NCI-H187 (cell line): ENCODE results near the gene NUCB1.
A peak's percentile ranks its signal among the peaks of the same experiment; 100 is the strongest.
"Not testable (repeated sequence)": the region's sequence is repeated elsewhere in the genome, so short reads cannot be mapped to it uniquely, and the experiment has no call there.

Experiments used
- DNase-seq, 2 experiments: peaks; one replicate each; lab custom pipeline; 2025; lab: John Stamatoyannopoulos, UW

The NUCB1 gene

GRCh38 chr19:48874303-48875135 is 25.6 kb upstream of the NUCB1 start:
- DNase-seq = no peak

DNA sequence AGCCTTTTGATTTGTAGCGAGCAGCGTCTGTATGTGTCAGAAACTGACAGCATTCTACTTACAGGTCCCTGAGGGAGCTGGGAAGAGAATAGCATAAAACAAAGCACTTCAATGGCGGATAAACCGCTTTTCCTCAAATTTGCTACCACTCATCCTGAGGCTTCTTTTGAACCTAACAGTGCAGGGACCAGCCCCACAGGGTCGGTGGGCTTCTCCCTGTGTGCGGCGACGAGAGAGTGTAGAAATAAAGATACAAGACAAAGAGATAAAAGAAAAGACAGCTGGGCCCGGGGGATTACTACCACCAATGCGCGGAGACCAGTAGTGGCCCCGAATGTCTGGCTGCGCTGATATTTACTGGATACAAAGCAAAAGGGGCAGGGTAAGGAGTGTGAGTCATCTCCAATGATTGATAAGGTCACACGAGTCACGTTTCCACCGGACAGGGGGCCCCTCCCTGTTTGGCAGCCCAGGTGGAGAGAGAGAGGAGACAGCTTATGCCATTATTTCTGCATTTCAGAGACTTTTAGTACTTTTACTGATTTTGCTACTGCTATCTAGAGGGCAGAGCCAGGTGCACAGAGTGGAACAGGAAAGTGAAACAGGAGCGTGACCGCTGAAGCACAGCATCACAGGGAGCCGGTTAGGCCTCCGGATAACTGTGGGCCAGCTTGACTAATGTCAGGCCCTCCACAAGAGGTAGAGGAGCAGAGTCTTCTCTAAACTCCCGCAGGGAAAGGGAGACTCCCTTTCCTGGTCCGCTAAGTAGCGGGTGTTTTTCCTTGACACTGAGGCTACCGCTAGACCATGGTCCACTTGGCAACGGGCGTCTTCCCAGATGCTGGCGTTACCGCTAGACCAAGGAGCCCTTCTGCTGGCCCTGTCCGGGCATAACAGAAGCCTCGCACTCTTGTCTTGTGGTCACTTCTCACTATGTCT is 23.8 kb upstream of the NUCB1 start:
- not testable (repeated sequence) for DNase-seq

DNA sequence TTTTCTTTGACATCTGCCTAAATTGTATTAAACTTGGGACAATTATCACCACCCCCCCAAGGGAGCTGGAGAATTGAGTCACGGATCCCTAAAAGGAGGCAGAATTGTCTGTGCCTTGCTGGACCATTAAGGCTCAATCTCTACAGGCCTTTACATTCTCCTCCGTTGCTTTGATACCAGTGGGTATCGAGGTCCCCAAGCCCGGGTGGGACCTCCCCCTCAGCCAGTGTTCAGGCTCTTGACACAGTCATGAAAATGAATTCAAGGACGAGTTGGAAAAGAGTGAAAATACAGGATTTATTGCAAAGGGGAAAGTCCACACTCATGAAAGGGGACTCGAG is 22.3 kb upstream of the NUCB1 start:
- no peak for DNase-seq

- DNase-seq = no peak
Measured at GRCh38 chr19:48878196-48879024, 21.7 kb upstream of the NUCB1 start.

GRCh38 chr19:48879025-48879637 is 21.0 kb upstream of the NUCB1 start:
- no peak for DNase-seq

DNA sequence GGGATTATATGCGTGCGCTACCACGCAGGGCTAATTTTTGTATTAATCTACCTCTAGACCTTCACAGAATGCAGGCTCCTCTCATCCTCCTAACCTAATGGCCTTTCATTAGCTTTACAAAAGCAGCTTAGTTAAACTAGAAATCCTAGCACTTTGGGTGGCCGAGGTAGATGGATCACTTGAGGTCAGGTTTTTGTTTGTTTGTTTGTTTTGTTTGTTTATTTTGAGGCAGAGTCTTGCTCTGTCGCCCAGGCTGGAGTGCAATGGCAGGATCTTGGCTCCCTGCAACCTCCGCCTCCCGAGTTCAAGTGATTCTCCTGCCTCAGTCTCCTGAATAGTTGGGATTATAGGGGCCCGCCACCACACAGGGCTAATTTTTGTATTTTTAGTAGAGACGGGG is 20.4 kb upstream of the NUCB1 start:
- DNase-seq = not testable (repeated sequence)

DNA sequence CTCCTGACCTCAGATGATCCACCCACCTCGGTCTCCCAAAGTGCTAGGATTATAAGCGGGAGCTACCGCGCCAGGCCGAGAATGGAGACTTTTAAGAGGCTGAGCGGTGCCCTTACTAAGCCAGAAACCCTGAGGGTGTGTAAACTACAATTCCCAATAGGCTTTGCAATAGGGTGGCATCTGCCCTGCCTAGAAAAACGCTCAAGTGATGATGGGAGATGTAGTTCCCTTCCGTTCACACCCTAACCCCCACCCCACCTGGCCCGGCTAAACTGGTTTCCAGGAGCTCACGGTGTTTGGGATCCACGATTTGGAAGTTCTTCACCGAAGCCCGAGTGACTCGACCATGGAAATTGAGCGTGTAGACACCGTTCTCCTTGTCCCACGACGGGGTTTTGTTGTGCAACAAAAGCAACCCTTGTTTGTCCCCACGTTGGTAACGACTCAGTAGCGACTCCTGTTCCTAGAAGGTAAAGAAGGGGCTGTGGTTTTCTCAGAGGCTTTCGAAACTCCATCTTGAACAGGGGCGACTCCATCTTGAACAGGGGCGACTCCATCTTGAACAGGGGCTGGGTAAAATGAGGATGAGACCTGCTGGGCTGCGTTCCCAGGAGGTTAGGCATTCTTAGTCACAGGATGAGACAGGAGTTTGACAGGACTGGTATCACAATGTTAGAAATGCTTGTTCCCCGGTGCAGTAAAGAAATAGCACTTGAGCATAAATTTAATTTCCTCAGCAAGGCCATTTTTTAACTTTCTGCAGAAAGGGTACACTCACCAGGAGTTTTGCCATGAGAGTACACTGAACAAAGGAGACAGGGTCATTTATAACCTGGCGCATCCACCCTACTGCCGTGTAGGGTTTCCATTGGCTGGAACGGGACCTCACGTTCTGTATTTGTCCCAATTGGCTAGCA is 18.1 kb upstream of the NUCB1 start:
- DNase-seq = peak in 1 of 2 experiments; percentile 18

GRCh38 chr19:48883726-48884125 is 16.4 kb upstream of the NUCB1 start:
- DNase-seq = no peak

DNA sequence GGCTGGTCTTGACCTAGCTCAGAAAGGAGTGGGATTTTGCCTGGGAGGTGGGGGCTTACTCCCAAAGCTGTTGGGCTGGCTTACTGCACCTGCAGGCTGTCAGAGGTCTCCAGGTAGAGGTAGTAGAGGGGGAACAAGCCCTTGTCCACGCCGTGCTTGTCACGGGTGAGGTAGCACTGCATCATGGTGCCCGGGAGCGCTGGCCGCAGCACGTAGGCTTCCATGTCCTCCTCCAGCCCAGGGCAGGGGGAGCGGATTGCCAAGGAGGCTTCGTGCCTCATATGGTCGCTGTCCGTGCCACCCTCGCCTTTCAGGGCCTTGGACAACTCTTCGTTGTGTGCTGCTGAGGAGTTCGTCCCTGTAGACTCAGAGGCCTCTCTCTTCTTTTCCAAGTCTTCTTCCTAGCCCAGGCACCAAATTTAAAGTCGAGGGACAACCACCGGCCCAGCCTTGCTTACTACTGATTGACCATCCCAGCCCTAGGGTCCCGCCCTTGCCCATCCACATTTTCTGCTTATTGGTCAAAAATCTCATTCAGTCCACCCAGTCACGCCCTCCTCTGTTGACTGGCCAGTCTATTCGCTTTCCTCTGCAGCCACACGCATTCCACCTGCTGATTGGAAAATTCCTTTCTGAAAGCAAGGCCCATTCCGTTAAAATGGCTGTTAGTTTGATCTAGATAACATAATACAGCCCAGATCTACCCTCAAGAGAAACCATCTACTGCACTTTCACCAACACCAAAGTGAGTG is 12.1 kb upstream of the NUCB1 start:
- no peak for DNase-seq

- not testable (repeated sequence) for DNase-seq
Measured at GRCh38 chr19:48889496-48889895, 10.6 kb upstream of the NUCB1 start.

- DNase-seq = no peak
Measured at GRCh38 chr19:48890551-48890950, 9.6 kb upstream of the NUCB1 start.

- no peak for DNase-seq
Measured at GRCh38 chr19:48895226-48895625, 4.9 kb upstream of the NUCB1 start.

DNA sequence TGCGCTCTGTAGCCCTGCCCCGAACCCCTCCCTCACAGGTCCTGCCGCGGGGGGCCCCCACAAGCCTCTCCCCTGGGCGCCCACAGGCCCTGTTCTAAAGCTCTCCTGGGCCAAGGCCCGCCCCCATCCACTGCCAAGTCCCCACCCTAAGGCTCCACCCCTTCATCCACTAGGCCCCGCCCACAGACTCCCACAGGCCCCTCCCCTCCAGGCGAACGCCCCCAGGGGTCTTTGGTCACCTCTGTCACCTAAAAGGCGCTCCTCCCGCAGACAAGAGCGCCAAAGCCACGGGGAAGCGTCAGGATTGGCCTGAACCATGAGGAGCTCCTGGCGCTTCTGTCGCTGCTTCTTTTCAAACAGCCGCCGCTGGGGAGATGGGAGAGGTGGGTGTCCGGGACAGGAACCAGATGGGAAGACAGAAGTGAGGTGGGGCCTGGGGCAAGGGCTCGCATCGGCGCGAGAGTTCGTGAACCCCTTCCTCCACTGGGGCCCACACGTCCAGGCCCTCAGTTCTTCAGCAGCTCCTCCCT is 3.9 kb upstream of the NUCB1 start:
- DNase-seq = no peak

DNA sequence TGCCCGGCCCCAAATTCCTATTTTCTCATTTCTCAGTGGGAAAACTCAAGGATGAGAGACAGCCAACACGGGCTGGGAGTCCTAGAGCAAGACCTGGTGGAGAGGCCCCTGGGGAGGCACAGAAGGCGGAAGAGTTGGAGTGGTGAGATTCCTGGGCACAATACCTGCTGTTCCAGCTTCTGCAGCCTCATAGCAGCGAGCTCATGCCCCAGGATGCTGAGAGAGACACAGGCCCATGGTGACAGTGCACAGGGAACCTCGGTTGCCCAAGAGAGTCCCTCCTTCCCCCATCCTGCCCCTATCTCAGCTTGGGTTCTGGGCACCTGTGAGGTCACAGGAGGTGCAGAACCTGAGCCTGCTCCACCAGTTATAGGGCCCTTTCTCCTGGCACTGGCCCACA is 2.9 kb upstream of the NUCB1 start:
- no peak for DNase-seq

DNA sequence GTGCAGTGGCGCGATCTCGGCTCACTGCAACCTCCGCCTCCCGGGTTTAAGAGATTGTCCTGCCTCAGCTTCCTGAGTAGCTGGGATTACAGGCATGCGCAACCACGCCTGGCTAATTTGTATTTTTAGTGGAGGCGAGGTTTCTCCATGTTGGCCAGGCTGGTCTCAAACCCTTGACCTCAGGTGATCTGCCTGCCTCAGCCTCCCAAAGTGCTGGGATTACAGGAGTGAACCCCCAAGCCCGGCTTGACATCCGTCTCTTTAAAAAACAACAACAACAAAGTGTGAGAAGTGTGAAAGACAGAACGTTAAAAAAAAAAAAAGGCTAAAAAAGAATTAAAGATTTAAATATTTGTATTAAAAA is 744 bp upstream of the NUCB1 start:
- DNase-seq = not testable (repeated sequence)

DNA sequence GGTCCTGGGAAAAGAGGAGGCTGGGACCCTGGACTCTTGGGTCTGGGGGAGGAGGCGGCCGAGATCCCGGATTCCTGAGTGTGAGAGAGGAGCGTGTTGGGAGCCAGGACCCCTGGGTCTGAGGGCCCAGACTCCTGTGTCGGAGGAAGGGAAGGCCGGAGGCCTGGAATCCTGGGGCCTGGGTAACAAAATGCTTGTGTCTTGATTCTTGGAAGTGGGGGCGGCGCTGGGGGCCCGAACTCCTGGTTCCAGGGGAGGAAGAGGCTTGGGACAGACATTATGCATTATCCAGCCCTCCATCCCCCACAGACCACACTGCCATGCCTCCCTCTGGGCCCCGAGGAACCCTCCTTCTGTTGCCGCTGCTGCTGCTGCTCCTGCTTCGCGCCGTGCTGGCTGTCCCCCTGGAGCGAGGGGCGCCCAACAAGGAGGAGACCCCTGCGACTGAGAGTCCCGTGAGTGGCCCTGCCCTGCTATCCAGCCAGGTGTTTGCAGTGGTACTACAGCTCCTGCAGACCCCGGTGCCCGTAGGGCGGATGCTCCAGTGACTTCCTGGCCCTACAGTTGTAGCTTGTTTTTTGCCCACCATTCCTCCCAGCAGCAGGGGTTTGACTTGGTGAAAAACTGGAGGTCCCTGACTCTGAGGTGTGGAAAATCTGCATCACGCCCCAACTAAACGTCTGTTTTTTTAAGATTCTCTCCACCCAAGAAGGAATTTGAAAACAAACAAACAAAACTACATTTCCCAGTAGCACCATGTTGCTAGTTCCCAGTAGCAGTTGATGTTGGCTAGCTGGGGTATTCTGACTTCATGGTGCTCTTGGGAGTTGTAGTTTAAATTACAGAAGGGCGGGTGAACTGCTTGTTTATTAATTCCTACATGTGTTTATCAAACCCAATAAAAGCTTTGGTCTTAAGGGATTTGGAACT is 630 bp downstream of the NUCB1 start:
- DNase-seq = no peak

GRCh38 chr19:48902291-48902690 is 2.2 kb downstream of the NUCB1 start:
- DNase-seq = not testable (repeated sequence)

GRCh38 chr19:48903788-48904187 is 3.7 kb downstream of the NUCB1 start:
- DNase-seq = not testable (repeated sequence)

DNA sequence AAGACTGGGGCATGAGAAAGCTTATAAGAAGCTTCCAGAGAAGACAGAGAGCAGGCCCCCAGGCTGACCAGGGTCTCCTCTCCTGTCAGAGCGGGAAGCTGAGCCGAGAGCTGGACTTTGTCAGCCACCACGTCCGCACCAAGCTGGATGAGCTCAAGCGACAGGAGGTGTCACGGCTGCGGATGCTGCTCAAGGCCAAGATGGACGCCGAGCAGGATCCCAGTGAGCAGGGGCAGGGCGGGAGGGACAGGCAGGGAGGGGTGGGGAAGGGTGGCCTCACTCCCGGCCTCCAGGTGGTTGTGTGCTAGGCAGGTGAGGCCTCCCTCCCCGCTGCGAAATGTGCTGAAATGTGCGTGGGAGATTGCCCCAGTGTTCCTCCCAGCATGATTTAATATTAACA is 5.6 kb downstream of the NUCB1 start:
- no peak for DNase-seq
